Activated CD4-positive, alpha-beta T cell treated with anti-CD3 and anti-CD28 coated beads, Interleukin-10, Interleukin-2, amounts not matched to agents 100 ng/mL and 50 ng/mL, durations not matched to agents 16 hours and 8 hours (primary cell): ENCODE data around the gene RFTN2.
"Not testable (repeated sequence)": the region's sequence is repeated elsewhere in the genome, so short reads cannot be mapped to it uniquely, and the experiment has no call there.

Experiments used
- DNase-seq: peaks from one replicate; pipeline ENCODE4 v3.0.0-alpha.2; 2020

Gene RFTN2, protein sequence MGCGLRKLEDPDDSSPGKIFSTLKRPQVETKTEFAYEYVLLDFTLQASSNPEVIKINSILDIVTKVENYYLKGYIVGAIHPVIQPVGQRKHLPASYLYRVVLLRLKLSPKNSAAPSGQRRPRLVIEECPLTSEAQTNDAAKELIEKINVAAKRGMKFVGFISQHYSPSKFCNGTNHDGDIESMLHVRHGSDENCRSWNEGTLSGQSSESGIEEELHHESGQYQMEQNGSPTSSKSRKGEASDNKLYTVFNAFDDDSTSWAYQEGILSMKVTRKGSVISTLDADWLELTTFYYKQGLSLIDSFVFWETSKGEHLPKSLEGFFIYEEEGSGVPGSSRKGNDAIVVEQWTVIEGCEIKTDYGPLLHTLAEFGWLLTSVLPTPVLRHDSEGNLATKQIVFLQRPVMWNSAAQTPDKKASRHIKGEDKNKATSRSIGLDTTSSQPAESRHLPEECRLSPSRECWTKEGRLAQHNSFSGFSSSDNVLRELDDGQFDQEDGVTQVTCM

GRCh38 chr2:197675246-197675645 is at the start of gene RFTN2:
RFTN2 (minus strand) TSS chr2:197675587; CDS start chr2:197675458, 129 bp downstream.
- no peak for DNase-seq

- DNase-seq, result no peak
Observed at GRCh38 chr2:197717863-197718262, 42.5 kb upstream of the RFTN2 start.

GRCh38 chr2:197713271-197713670 is 37.9 kb upstream of the RFTN2 start:
- no peak for DNase-seq

DNA sequence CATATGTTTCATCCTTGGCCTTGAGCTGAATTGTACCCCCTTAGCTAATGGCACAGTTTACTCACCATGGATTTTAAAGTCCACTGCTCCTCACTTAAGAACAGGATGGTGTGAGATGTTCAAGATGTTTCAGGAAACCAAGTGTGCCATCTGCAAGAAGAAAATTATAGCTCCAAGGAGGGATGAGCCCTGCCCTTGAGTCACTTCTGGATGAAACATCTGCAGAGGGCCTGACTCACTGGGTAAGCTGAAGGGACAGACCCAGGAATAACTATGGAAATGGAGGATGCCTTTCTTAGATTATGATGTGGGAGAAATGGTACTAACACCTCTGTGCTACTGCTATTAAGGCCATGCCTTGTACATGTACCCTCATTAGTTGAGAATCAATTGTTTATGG is 36.2 kb upstream of the RFTN2 start:
- DNase-seq, result no peak

- DNase-seq, result peak; percentile 71
Observed at GRCh38 chr2:197710424-197711042, 35.1 kb upstream of the RFTN2 start.

- not testable (repeated sequence) for DNase-seq
Observed at GRCh38 chr2:197709140-197709539, 33.8 kb upstream of the RFTN2 start.

DNA sequence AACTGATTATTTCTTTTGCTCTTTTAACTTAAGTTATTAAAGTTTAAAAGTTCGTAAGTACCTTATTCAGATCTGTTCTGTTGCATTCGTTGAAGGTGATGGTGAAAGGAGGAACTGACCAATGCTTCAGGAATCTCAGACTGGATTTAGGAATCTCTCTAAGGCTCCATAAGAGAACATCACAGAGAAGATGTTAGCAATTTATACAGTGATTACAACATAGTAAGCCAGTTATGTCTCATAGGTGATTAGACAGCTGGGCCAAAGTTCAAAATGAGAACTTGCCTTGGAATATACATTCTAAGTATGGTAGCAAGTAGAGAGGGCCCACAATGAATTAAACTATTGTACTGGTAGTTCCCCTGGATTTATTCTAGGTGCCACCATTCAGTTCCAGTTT is 32.9 kb upstream of the RFTN2 start:
- DNase-seq, result no peak

DNA sequence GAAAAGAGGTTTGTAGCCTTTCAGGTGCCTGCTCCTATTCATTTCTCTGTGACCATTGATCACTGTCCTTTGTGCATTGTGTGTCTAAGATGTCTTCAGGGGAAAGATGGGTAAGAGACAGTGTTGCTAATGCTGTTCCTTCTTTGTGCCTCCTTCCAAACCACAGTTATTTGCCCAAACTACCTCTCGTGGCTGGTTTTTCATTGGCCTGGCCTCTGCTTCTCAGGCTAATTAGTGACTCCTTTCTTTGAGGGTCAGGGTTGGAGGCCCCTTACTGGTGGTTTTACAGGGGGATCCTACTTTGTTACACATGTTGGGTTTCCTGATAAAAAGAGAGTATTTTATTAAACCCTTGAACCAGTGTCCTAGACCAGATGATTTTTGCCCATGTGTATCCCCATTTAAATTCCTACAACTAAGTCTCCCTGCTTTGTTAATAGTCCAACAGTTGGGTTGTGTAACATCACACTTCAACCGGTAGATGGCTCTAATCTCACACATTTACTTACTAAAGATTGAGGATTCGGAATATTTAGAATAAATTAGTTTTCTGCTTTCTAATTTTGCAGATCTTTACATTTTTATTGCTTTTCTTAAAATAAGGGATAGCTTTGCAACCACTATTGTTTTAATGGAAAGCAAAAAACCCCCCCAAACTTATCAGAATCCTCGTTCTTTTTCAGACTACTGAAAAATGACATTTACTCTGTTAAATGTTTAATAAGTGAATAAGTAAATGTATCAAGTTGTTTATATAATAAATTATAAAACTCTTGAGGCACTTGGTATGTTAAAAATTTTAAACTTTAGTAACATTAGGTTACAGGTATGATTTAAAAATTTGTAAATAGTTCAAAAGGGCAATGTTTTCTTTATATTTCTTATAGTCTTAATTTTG is 32.2 kb upstream of the RFTN2 start:
- DNase-seq, result peak; percentile 53

DNA sequence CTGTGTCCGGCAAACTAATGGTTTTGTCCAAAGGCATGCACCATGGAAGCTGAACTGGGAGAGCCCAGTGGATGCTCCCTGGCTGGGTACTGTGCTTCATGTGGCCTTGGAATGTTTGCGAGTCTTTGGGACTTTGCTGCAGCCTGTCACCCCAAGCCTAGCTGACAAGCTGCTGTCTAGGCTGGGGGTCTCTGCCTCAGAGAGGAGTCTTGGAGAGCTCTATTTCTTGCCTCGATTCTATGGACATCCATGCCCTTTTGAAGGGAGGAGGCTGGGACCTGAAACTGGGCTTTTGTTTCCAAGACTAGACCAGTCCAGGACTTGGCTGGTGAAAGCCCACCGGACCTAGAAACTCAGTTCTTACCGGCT is 31.4 kb upstream of the RFTN2 start:
- no peak for DNase-seq

DNA sequence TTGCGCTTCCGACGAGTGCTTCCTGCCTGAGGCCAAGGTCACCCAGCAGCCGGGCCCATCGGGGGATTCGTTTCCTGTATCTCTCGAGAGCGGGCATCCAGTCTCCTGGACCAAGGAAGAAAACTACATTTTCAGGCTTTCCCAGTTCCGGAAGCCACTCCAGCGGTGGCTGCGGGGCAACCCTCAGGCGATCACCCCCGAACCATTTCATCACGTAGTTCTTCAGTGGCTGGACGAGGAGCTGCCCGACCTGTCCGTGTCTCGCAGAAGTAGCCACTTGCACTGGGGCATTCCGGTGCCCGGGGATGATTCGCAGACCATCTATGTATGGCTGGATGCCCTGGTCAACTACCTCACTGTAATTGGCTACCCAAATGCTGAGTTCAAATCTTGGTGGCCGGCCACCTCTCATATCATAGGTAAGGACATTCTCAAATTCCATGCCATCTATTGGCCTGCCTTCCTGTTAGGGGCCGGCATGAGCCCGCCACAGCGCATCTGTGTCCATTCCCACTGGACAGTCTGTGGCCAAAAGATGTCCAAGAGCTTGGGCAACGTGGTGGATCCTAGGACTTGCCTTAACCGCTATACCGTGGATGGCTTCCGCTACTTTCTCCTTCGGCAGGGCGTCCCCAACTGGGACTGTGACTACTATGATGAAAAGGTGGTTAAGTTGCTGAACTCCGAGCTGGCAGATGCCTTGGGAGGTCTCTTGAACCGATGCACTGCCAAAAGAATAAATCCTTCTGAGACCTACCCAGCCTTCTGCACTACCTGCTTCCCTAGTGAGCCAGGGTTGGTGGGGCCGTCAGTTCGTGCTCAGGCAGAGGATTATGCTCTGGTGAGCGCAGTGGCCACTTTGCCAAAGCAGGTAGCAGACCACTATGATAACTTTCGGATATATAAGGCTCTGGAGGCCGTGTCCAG is 30.8 kb upstream of the RFTN2 start:
- no peak for DNase-seq

GRCh38 chr2:197705121-197705911 is 29.9 kb upstream of the RFTN2 start, which contains the start of gene MARS2:
MARS2 (plus strand) TSS chr2:197705369; CDS start chr2:197705406, 37 bp downstream.
- DNase-seq, result peak; percentile 96

DNA sequence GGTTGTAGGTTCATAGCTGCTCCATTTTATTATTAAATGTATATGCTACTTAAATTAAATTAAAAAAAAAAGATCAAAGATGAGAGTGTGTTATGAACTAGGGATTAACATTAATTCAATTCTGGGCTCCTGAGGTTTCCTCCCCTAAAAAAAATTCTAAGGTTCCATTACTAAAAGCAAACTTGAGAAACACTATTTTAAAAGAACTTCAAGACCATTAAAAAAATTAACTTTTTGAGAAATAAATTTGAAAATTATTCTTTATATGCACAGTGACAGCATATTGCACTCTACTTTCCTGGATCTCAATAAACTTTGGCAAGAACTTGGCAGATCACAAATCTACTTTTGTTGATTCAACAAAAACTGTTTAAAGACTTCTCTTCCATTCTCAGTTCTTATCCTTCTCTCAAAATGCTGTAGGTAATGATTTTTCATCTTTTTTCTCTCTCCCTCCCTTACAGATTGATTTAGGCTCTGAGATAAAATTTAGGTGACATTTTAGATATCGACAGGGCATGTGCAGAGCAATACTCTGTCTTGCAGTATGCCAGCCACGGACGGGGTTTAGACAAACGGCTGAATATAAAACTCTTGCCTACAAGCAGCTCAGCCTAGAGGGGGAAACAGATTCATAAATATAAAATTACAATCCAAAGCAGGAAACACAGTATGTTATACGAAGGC is 29.2 kb upstream of the RFTN2 start:
- no peak for DNase-seq

- peak; percentile 37 for DNase-seq
Observed at GRCh38 chr2:197700960-197701359, 25.6 kb upstream of the RFTN2 start.

- DNase-seq, result not testable (repeated sequence)
Observed at GRCh38 chr2:197699724-197700123, 24.3 kb upstream of the RFTN2 start.

DNA sequence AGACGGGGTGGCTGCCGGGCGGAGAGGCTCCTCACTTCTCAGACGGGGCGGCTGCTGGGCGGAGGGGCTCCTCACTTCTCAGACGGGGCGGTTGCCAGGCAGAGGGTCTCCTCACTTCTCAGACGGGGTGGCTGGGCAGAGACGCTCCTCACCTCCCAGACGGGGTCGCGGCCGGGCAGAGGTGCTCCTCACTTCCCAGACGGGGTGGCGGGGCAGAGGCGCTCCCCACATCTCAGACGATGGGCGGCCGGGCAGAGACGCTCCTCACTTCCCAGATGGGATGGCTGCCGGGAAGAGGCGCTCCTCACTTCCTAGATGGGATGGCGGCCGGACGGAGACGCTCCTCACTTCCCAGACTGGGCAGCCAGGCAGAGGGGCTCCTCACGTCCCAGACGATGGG is 21.2 kb upstream of the RFTN2 start:
- DNase-seq, result not testable (repeated sequence)

GRCh38 chr2:197695971-197696370 is 20.6 kb upstream of the RFTN2 start:
- not testable (repeated sequence) for DNase-seq

DNA sequence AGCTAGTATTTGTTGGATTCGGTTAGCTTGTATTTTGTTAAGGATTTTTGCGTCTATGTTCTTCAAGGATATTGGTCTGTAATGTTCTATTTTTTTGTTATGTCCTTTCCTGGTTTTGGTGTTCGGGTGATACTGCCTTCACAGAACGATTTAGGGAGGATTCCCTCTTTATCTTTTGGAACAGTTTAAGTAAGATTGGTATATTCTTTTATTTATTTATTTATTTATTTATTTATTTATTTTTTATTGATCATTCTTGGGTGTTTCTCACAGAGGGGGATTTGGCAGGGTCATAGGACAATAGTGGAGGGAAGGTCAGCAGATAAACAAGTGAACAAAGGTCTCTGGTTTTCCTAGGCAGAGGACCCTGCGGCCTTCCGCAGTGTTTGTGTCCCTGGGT is 19.8 kb upstream of the RFTN2 start:
- not testable (repeated sequence) for DNase-seq

DNA sequence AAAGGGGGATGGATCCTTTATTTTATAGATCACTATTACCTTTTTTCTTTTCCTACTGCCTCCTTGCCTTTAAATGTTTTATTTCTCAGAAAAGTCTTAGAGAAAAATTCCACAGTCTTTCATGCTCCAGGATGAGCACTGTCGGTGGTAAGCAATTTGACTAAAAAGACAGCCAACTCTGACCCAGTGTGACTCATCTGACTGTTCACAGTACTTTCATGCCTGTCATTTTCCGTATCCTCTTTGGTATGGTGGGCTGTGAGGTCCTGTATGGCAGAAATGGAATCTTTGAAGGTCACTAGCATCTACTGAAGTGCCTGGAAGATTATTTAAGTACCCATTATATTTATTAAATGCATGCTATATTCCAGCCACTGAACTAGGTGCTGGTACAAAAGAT is 2.1 kb upstream of the RFTN2 start:
- DNase-seq, result no peak

- DNase-seq, result no peak
Observed at GRCh38 chr2:197677056-197677455, 1.7 kb upstream of the RFTN2 start.

DNA sequence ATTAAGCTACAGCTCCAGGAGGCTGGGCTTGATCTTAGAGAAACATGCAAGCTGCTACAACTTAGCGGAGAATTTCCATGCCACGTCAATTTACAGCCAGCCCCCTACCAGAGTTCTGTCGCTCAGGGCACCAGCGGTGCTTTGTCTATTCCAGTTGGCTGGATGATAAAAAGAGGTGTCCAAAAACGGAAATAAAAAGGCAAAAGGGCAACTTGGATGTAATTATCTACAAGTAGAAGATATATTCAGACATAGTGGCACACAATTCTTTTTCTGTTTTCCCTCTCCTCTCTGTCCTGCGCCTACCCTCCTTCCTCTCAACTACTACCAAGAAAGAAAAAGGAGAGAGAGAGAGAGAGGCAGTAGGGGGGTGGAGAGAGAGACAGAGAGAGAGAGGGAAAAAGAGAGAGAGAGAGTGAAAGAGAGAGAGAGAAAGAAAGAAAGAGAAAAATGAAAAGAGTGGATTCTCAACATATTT is 363 bp upstream of the RFTN2 start:
- DNase-seq, result no peak
